ENCODE data around the gene ZNF219.

Gene ZNF219

GRCh38 chr14:21101802-21102413 is 3.5 kb upstream of the ZNF219 start:
- no peak for DNase-seq

GRCh38 chr14:21100931-21101330 is 2.5 kb upstream of the ZNF219 start, which contains the start of gene TMEM253:
TSS of gene TMEM253 (plus strand) at chr14:21101066. CDS start at chr14:21101344, 278 bp downstream.
- no peak for DNase-seq

GRCh38 chr14:21099596-21099985 is 1.1 kb upstream of the ZNF219 start:
- DNase-seq, result no peak

- DNase-seq, result peak; percentile 51
Measured at GRCh38 chr14:21098892-21099595, 589 bp upstream of the ZNF219 start.

- no peak for DNase-seq
Measured at GRCh38 chr14:21097636-21098075, 799 bp downstream of the ZNF219 start.

- DNase-seq, result no peak
Measured at GRCh38 chr14:21096978-21097635, 1.3 kb downstream of the ZNF219 start.

GRCh38 chr14:21096438-21096837 is 2.0 kb downstream of the ZNF219 start:
- DNase-seq, result no peak

- no peak for DNase-seq
Measured at GRCh38 chr14:21095430-21096205, 2.8 kb downstream of the ZNF219 start.

- peak; percentile 89 for DNase-seq
Measured at GRCh38 chr14:21093769-21094681, 4.4 kb downstream of the ZNF219 start.

GRCh38 chr14:21093018-21093417 is 5.4 kb downstream of the ZNF219 start:
- no peak for DNase-seq

GRCh38 chr14:21092273-21093011 is 6.0 kb downstream of the ZNF219 start:
- DNase-seq, result no peak

- DNase-seq, result no peak
Measured at GRCh38 chr14:21091821-21092272, 6.6 kb downstream of the ZNF219 start.

- no peak for DNase-seq
Measured at GRCh38 chr14:21090940-21091663, 7.4 kb downstream of the ZNF219 start.

GRCh38 chr14:21090194-21090939 is 8.1 kb downstream of the ZNF219 start:
- DNase-seq, result no peak

- DNase-seq, result no peak
Measured at GRCh38 chr14:21089877-21090193, 8.6 kb downstream of the ZNF219 start.

- no peak for DNase-seq
Measured at GRCh38 chr14:21089271-21089670, 9.2 kb downstream of the ZNF219 start.

GRCh38 chr14:21088687-21089086 is 9.8 kb downstream of the ZNF219 start:
- no peak for DNase-seq

- DNase-seq, result no peak
Measured at GRCh38 chr14:21087294-21088091, 11.0 kb downstream of the ZNF219 start.

GRCh38 chr14:21086908-21087293 is 11.6 kb downstream of the ZNF219 start:
- DNase-seq, result no peak
